Activated T-helper 1 cell treated with Interleukin-2 at 50 U/mL for 16 hours (primary cell): ENCODE data around the gene LGR4.
"Not testable (repeated sequence)": the region's sequence is repeated elsewhere in the genome, so short reads cannot be mapped to it uniquely, and the experiment has no call there.

Experiments
- DNase-seq: peaks from one replicate; pipeline ENCODE4 v3.0.0-alpha.2; 2020; ENCODE audit warnings: low read depth

LGR4 gene

GRCh38 chr11:27458182-27458581 lies 14.4 kb downstream of the LGR4 start:
- no peak for DNase-seq

- no peak for DNase-seq
These were observed 15.7 kb downstream of the LGR4 start for GRCh38 chr11:27456795-27457329.

- no peak for DNase-seq
These were observed 16.3 kb downstream of the LGR4 start for GRCh38 chr11:27456140-27456794.

GRCh38 chr11:27455667-27456066 lies 16.9 kb downstream of the LGR4 start:
- DNase-seq = no peak

- DNase-seq = no peak
These were observed 18.9 kb downstream of the LGR4 start for GRCh38 chr11:27453701-27454100.

- DNase-seq = no peak
These were observed 20.4 kb downstream of the LGR4 start for GRCh38 chr11:27452147-27452546.

GRCh38 chr11:27451244-27451965 lies 21.2 kb downstream of the LGR4 start:
- DNase-seq = no peak

GRCh38 chr11:27448184-27448540 lies 24.4 kb downstream of the LGR4 start:
- not testable (repeated sequence) for DNase-seq

GRCh38 chr11:27447288-27448183 lies 25.1 kb downstream of the LGR4 start:
- no peak for DNase-seq

- DNase-seq = no peak
These were observed 27.0 kb downstream of the LGR4 start for GRCh38 chr11:27445625-27446024.

GRCh38 chr11:27444801-27445215 lies 27.8 kb downstream of the LGR4 start:
- DNase-seq = no peak

GRCh38 chr11:27443746-27444507 lies 28.7 kb downstream of the LGR4 start:
- no peak for DNase-seq

- no peak for DNase-seq
These were observed 29.4 kb downstream of the LGR4 start for GRCh38 chr11:27443227-27443626.

- no peak for DNase-seq
These were observed 32.5 kb downstream of the LGR4 start for GRCh38 chr11:27440090-27440489.

- no peak for DNase-seq
These were observed 34.0 kb downstream of the LGR4 start for GRCh38 chr11:27438595-27438981.

GRCh38 chr11:27437829-27438594 lies 34.6 kb downstream of the LGR4 start:
- no peak for DNase-seq

- no peak for DNase-seq
These were observed 35.7 kb downstream of the LGR4 start for GRCh38 chr11:27436916-27437315.

- no peak for DNase-seq
These were observed 38.8 kb downstream of the LGR4 start for GRCh38 chr11:27433742-27434141.

GRCh38 chr11:27431808-27432207 lies 40.8 kb downstream of the LGR4 start:
- no peak for DNase-seq

- DNase-seq = no peak
These were observed 42.7 kb downstream of the LGR4 start for GRCh38 chr11:27429761-27430393.
